ENCODE data around the gene CUBN. TPM values are rescaled to one million over a fixed set of nuclear protein-coding genes. Genes with fewer than 3 reads are reported as not detected.

CUBN gene
- total RNA-seq, 1 donor: 1.1 TPM

DNA sequence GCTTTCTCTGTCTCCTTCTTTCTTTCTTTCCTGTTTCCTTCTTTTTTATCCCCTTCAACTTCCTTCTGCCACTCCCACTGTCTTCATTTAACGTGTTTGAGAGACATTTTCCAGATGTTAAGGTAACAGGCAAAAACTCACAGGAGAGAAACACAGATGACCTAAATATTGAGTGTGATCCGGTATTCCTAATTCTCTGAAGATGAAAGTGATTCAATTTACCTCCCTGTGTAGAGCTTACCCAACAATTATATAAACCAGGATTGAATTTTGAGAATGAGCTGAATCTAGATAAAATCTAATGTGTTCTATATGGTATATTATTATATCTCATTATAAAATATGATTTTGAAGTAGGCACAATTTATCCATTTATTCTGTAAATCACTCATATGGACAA is 265.8 kb downstream of the CUBN start:
- TF ChIP-seq, protein P1, sequence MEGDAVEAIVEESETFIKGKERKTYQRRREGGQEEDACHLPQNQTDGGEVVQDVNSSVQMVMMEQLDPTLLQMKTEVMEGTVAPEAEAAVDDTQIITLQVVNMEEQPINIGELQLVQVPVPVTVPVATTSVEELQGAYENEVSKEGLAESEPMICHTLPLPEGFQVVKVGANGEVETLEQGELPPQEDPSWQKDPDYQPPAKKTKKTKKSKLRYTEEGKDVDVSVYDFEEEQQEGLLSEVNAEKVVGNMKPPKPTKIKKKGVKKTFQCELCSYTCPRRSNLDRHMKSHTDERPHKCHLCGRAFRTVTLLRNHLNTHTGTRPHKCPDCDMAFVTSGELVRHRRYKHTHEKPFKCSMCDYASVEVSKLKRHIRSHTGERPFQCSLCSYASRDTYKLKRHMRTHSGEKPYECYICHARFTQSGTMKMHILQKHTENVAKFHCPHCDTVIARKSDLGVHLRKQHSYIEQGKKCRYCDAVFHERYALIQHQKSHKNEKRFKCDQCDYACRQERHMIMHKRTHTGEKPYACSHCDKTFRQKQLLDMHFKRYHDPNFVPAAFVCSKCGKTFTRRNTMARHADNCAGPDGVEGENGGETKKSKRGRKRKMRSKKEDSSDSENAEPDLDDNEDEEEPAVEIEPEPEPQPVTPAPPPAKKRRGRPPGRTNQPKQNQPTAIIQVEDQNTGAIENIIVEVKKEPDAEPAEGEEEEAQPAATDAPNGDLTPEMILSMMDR (IDR thresholded peaks at IDR 0.05; ENCODE audit: extremely low read depth, low read depth, low read length): no peak
- DNase-seq (ENCODE audit: insufficient read length, low spot score, missing footprints): no peak
- H3K9me3 ChIP-seq (ENCODE audit: low read depth, low read length): no peaks in the 10 kb centered on the region
- H4K20me1 ChIP-seq (ENCODE audit: insufficient read depth, low read length): no peaks in the 10 kb centered on the region
- no peak overlapping the region for H2AFZ ChIP-seq (ENCODE audit: low read length)
- H3K4me1 ChIP-seq (ENCODE audit: insufficient read depth, low read length): peaks cover 15% of the 10 kb centered on the region
- no peak overlapping the region for H3K4me2 ChIP-seq (ENCODE audit: insufficient read depth, low read length)
- H3K36me3 ChIP-seq (ENCODE audit: insufficient read depth, low read length): no peaks in the 10 kb centered on the region
- no peaks in the 10 kb centered on the region for H3K79me2 ChIP-seq (ENCODE audit: insufficient read depth, low read length)
- no peak overlapping the region for H3K4me3 ChIP-seq (ENCODE audit: insufficient read depth, low read length)
- no peaks in the 10 kb centered on the region for H3K27me3 ChIP-seq (ENCODE audit: insufficient read depth, low read length)
- no peak overlapping the region for H3K27ac ChIP-seq (ENCODE audit: low read depth, low read length)

DNA sequence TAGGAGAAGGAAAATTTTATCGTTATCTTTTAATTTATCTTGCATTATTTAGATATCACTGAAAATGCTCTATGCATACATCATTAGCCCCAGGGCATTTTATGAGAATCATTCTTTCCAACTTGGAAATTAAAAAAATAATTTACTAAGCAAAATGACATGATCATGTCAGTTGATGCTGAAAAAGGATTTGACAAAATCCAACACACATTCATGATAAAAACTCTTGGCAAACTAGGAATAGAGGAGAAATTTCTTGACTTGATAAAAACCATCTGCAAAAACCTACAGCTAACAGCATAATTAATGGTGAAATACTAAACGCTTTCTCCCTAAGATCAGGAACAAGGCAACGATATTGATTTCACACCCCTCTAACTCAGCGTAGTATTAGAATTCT is 272.2 kb downstream of the CUBN start:
- Histone ChIP-seq H3K4me1 (ENCODE audit: insufficient read depth, low read length) (peaks cover 5% of the 10 kb centered on the region), H3K4me3 (ENCODE audit: insufficient read depth, low read length) (no peak overlapping the region), H3K36me3 (ENCODE audit: insufficient read depth, low read length) (no peaks in the 10 kb centered on the region), H3K79me2 (ENCODE audit: insufficient read depth, low read length) (no peaks in the 10 kb centered on the region), H3K9me3 (ENCODE audit: low read depth, low read length) (no peaks in the 10 kb centered on the region), H3K27me3 (ENCODE audit: insufficient read depth, low read length) (no peaks in the 10 kb centered on the region), H2AFZ (ENCODE audit: low read length) (no peak overlapping the region), H4K20me1 (ENCODE audit: insufficient read depth, low read length) (no peaks in the 10 kb centered on the region), H3K27ac (ENCODE audit: low read depth, low read length) (no peak overlapping the region), H3K4me2 (ENCODE audit: insufficient read depth, low read length) (no peak overlapping the region)
- TF ChIP-seq, protein P1 (IDR thresholded peaks at IDR 0.05; ENCODE audit: extremely low read depth, low read depth, low read length): no peak
- DNase-seq (ENCODE audit: insufficient read length, low spot score, missing footprints): no peak

DNA sequence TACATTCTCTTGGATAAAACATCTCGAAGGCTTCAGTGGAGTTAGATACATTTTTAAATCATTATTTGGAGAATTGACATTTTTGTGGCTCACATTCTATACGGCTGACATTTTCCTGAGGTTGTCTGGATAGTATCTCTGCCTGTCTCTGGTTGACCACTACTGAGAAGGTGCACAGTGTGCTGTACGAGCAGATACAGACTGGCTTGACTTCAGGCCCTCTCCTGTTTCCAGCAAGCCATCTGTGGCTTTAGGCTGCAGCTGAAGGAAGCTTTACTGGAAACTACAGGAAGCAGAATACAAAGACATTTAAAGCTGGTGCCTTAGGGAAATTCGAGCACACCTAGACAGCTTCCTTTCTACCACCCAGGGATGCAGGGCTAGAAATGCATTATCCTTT is 273.0 kb downstream of the CUBN start:
- Histone ChIP-seq H3K27me3 (ENCODE audit: insufficient read depth, low read length) (no peaks in the 10 kb centered on the region), H2AFZ (ENCODE audit: low read length) (no peak overlapping the region), H3K79me2 (ENCODE audit: insufficient read depth, low read length) (no peaks in the 10 kb centered on the region), H3K4me2 (ENCODE audit: insufficient read depth, low read length) (no peak overlapping the region), H4K20me1 (ENCODE audit: insufficient read depth, low read length) (no peaks in the 10 kb centered on the region), H3K4me1 (ENCODE audit: insufficient read depth, low read length) (peaks cover 5% of the 10 kb centered on the region), H3K9me3 (ENCODE audit: low read depth, low read length) (no peaks in the 10 kb centered on the region), H3K27ac (ENCODE audit: low read depth, low read length) (no peak overlapping the region), H3K4me3 (ENCODE audit: insufficient read depth, low read length) (no peak overlapping the region), H3K36me3 (ENCODE audit: insufficient read depth, low read length) (no peaks in the 10 kb centered on the region)
- DNase-seq (ENCODE audit: insufficient read length, low spot score, missing footprints): no peak
- TF ChIP-seq, protein P1 (IDR thresholded peaks at IDR 0.05; ENCODE audit: extremely low read depth, low read depth, low read length): no peak

DNA sequence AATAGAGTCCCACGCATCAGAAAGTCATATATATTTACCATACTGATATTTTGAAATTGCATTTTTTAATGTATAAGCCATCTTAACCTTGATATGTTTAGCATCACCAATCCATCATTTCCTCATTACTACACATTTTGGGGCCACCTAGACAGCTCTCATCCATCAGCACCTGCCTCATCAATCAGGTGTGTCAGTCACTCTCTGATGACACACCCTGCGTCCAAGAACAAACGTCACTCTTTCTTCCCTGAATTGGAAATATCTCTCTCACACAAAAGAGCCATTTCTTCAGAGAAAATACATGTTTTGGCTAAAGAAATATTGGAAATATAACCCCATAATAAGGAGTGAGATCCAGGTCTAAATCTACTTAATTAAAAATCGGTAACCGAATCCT is 273.5 kb downstream of the CUBN start:
- Histone ChIP-seq H3K9me3 (ENCODE audit: low read depth, low read length) (no peaks in the 10 kb centered on the region), H3K4me1 (ENCODE audit: insufficient read depth, low read length) (peaks cover 5% of the 10 kb centered on the region), H3K4me3 (ENCODE audit: insufficient read depth, low read length) (no peak overlapping the region), H4K20me1 (ENCODE audit: insufficient read depth, low read length) (no peaks in the 10 kb centered on the region), H3K27me3 (ENCODE audit: insufficient read depth, low read length) (no peaks in the 10 kb centered on the region), H3K79me2 (ENCODE audit: insufficient read depth, low read length) (no peaks in the 10 kb centered on the region), H2AFZ (ENCODE audit: low read length) (no peak overlapping the region), H3K36me3 (ENCODE audit: insufficient read depth, low read length) (no peaks in the 10 kb centered on the region), H3K27ac (ENCODE audit: low read depth, low read length) (no peak overlapping the region), H3K4me2 (ENCODE audit: insufficient read depth, low read length) (no peak overlapping the region)
- DNase-seq (ENCODE audit: insufficient read length, low spot score, missing footprints): no peak
- TF ChIP-seq, protein P1 (IDR thresholded peaks at IDR 0.05; ENCODE audit: extremely low read depth, low read depth, low read length): no peak
